Esophagus squamous epithelium (tissue), 4 donors: ENCODE measurements around the gene RGPD6.
"Not testable (repeated sequence)": the region's sequence is repeated elsewhere in the genome, so short reads cannot be mapped to it uniquely, and the experiment has no call there.

Source experiments
- POLR2A ChIP-seq, 4 donors: fragments of 450-650 bp; IDR thresholded peaks; one replicate each; pipeline ENCODE4 v1.6.1; 2017; ENCODE audit warnings: antibody characterized with exemption in 4 of 4, mild to moderate bottlenecking in 4 of 4, moderate library complexity in 3 of 4
- TF ChIP-seq, protein P1 (sequence below), 6 experiments: fragments of 450-650 bp in 4 of 6; fragments of 200-600 bp in 2 of 6; sonication (generic) in 2 of 6; IDR thresholded peaks; one replicate each; pipeline ENCODE4 v1.5.1; 2016 to 2019; ENCODE audit warnings: antibody characterized with exemption in 6 of 6, mild to moderate bottlenecking in 4 of 6, moderate library complexity in 4 of 6

DNA sequence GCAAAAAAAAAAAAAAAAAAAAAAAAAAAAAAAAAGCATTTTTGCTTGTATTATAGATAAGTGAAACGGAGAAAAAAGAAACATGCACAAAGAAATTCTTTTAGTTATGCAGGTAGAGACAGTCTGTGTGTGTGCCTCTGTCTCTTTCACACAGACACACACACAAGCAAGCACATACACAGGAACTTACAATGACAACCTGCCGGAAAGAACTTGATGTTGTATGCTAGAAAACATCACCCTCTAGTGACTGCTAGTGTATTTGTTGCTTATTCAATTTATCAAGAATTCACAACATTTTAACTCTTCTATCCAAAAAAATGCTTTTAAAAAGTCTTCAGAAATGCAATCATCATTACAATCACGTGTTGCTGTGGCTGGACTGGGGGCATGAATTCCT lies 95.8 kb downstream of the RGPD6 start:
- TF ChIP-seq, protein P1, sequence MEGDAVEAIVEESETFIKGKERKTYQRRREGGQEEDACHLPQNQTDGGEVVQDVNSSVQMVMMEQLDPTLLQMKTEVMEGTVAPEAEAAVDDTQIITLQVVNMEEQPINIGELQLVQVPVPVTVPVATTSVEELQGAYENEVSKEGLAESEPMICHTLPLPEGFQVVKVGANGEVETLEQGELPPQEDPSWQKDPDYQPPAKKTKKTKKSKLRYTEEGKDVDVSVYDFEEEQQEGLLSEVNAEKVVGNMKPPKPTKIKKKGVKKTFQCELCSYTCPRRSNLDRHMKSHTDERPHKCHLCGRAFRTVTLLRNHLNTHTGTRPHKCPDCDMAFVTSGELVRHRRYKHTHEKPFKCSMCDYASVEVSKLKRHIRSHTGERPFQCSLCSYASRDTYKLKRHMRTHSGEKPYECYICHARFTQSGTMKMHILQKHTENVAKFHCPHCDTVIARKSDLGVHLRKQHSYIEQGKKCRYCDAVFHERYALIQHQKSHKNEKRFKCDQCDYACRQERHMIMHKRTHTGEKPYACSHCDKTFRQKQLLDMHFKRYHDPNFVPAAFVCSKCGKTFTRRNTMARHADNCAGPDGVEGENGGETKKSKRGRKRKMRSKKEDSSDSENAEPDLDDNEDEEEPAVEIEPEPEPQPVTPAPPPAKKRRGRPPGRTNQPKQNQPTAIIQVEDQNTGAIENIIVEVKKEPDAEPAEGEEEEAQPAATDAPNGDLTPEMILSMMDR (IDR thresholded peaks at IDR 0.05) = not testable (repeated sequence)
- TF ChIP-seq POLR2A (IDR thresholded peaks at IDR 0.05) = not testable (repeated sequence)
